ENCODE measurements around the gene ALX1.

ALX1 gene

GRCh38 chr12:85273381-85274314 lies 6.4 kb upstream of the ALX1 start:
- H3K9me3 ChIP-seq (ENCODE audit: control insufficient read depth, low read length) = no peaks in the 10 kb centered on the region
- no peak overlapping the region for H3K9ac ChIP-seq (ENCODE audit: low read length)
- no peak overlapping the region for H3K23ac ChIP-seq (ENCODE audit: low read length in 2 of 2)
- peak overlapping the region in 1 of 2 experiments; percentile 74 for H3K4me3 ChIP-seq (ENCODE audit: insufficient read depth in 1 of 2, low read depth in 1 of 2, low read length in 2 of 2)
- no peak overlapping the region for H4K8ac ChIP-seq (ENCODE audit: low read length)
- H4K91ac ChIP-seq (ENCODE audit: low read length) = no peak overlapping the region
- H2BK120ac ChIP-seq (ENCODE audit: low read depth, low read length) = no peak overlapping the region
- H3K27ac ChIP-seq (ENCODE audit: low read length, poor library complexity, severe bottlenecking) = no peak overlapping the region
- H3K4me1 ChIP-seq (ENCODE audit: control insufficient read depth, insufficient read depth, low read depth, low read length) = peaks cover 8% of the 10 kb centered on the region
- H2BK12ac ChIP-seq (ENCODE audit: low read length in 2 of 2) = no peak overlapping the region
- 5% methylated on average over 29 of the region's 37 CpGs for WGBS
- no peak overlapping the region for H2AK5ac ChIP-seq (ENCODE audit: low read length, severe bottlenecking)
- H2AFZ ChIP-seq (ENCODE audit: low read depth, low read length) = no peak overlapping the region
- H2BK15ac ChIP-seq (ENCODE audit: low read depth, poor library complexity, severe bottlenecking) = no peak overlapping the region
- no peaks in the 10 kb centered on the region for H3K79me1 ChIP-seq (replicated peaks; ENCODE audit: low read length, poor library complexity, severe bottlenecking)
- no peak overlapping the region for H3K14ac ChIP-seq (ENCODE audit: low read length in 2 of 2)
- no peak overlapping the region for H3K18ac ChIP-seq (ENCODE audit: low read depth in 1 of 2, low read length in 2 of 2)
- H3K36me3 ChIP-seq (ENCODE audit: control insufficient read depth in 1 of 2, insufficient read depth in 2 of 2, low read depth in 1 of 2, low read length in 2 of 2) = no peaks in the 10 kb centered on the region
- peak; percentile 12 for DNase-seq
- H3K27me3 ChIP-seq (ENCODE audit: control insufficient read depth in 1 of 2, insufficient read depth in 1 of 2, low read length in 2 of 2) = peaks cover 52 to 73% of the 10 kb centered on the region in 2 experiments
- H3K4me2 ChIP-seq (ENCODE audit: low read length, poor library complexity, severe bottlenecking) = peak overlapping the region; percentile 53
- no peak overlapping the region for H3K4ac ChIP-seq (ENCODE audit: low read depth in 1 of 2, low read length in 2 of 2)
- H2BK5ac ChIP-seq (ENCODE audit: low read depth, low read length, poor library complexity, severe bottlenecking) = no peak overlapping the region

- Histone ChIP-seq H3K4me2 (ENCODE audit: low read length, poor library complexity, severe bottlenecking) (no peak overlapping the region), H3K27me3 (ENCODE audit: control insufficient read depth in 1 of 2, insufficient read depth in 1 of 2, low read length in 2 of 2) (peaks cover 58 to 79% of the 10 kb centered on the region in 2 experiments), H3K23ac (ENCODE audit: low read length in 2 of 2) (no peak overlapping the region), H2BK15ac (ENCODE audit: low read depth, poor library complexity, severe bottlenecking) (no peak overlapping the region), H2BK120ac (ENCODE audit: low read depth, low read length) (no peak overlapping the region), H3K4me1 (ENCODE audit: control insufficient read depth, insufficient read depth, low read depth, low read length) (peaks cover 12% of the 10 kb centered on the region), H3K79me1 (replicated peaks; ENCODE audit: low read length, poor library complexity, severe bottlenecking) (no peaks in the 10 kb centered on the region), H3K9ac (ENCODE audit: low read length) (no peak overlapping the region), H4K8ac (ENCODE audit: low read length) (no peak overlapping the region), H3K4me3 (ENCODE audit: insufficient read depth in 1 of 2, low read depth in 1 of 2, low read length in 2 of 2) (peak overlapping the region in 1 of 2 experiments; percentile 74), H3K4ac (ENCODE audit: low read depth in 1 of 2, low read length in 2 of 2) (no peak overlapping the region), H2AFZ (ENCODE audit: low read depth, low read length) (no peak overlapping the region), H3K36me3 (ENCODE audit: control insufficient read depth in 1 of 2, insufficient read depth in 2 of 2, low read depth in 1 of 2, low read length in 2 of 2) (peaks cover 0 to 3% of the 10 kb centered on the region in 2 experiments), H2AK5ac (ENCODE audit: low read length, severe bottlenecking) (no peak overlapping the region), H2BK12ac (ENCODE audit: low read length in 2 of 2) (no peak overlapping the region), H2BK5ac (ENCODE audit: low read depth, low read length, poor library complexity, severe bottlenecking) (no peak overlapping the region), H3K18ac (ENCODE audit: low read depth in 1 of 2, low read length in 2 of 2) (no peak overlapping the region), H3K14ac (ENCODE audit: low read length in 2 of 2) (no peak overlapping the region), H4K91ac (ENCODE audit: low read length) (no peak overlapping the region), H3K9me3 (ENCODE audit: control insufficient read depth, low read length) (no peaks in the 10 kb centered on the region), H3K27ac (ENCODE audit: low read length, poor library complexity, severe bottlenecking) (no peak overlapping the region)
- peak; percentile 1 for DNase-seq
- WGBS = no CpG with 5 or more reads among the region's 8 CpGs
Measured at GRCh38 chr12:85274315-85274651, 5.7 kb upstream of the ALX1 start.

GRCh38 chr12:85275374-85275773 lies 4.6 kb upstream of the ALX1 start:
- no peak overlapping the region for H2BK15ac ChIP-seq (ENCODE audit: low read depth, poor library complexity, severe bottlenecking)
- H3K18ac ChIP-seq (ENCODE audit: low read depth in 1 of 2, low read length in 2 of 2) = no peak overlapping the region
- H2BK5ac ChIP-seq (ENCODE audit: low read depth, low read length, poor library complexity, severe bottlenecking) = no peak overlapping the region
- no peaks in the 10 kb centered on the region for H3K9me3 ChIP-seq (ENCODE audit: control insufficient read depth, low read length)
- no peak overlapping the region for H3K23ac ChIP-seq (ENCODE audit: low read length in 2 of 2)
- no peak overlapping the region for H3K9ac ChIP-seq (ENCODE audit: low read length)
- H3K27me3 ChIP-seq (ENCODE audit: control insufficient read depth in 1 of 2, insufficient read depth in 1 of 2, low read length in 2 of 2) = peaks cover 68 to 81% of the 10 kb centered on the region in 2 experiments
- H2AK5ac ChIP-seq (ENCODE audit: low read length, severe bottlenecking) = no peak overlapping the region
- no peak overlapping the region for H2AFZ ChIP-seq (ENCODE audit: low read depth, low read length)
- H3K4ac ChIP-seq (ENCODE audit: low read depth in 1 of 2, low read length in 2 of 2) = no peak overlapping the region
- H2BK12ac ChIP-seq (ENCODE audit: low read length in 2 of 2) = no peak overlapping the region
- H3K36me3 ChIP-seq (ENCODE audit: control insufficient read depth in 1 of 2, insufficient read depth in 2 of 2, low read depth in 1 of 2, low read length in 2 of 2) = peaks cover 0 to 3% of the 10 kb centered on the region in 2 experiments
- H3K4me1 ChIP-seq (ENCODE audit: control insufficient read depth, insufficient read depth, low read depth, low read length) = peaks cover 16% of the 10 kb centered on the region
- DNase-seq = no peak
- no peak overlapping the region for H3K4me3 ChIP-seq (ENCODE audit: insufficient read depth in 1 of 2, low read depth in 1 of 2, low read length in 2 of 2)
- H4K8ac ChIP-seq (ENCODE audit: low read length) = no peak overlapping the region
- H2BK120ac ChIP-seq (ENCODE audit: low read depth, low read length) = no peak overlapping the region
- no peak overlapping the region for H3K14ac ChIP-seq (ENCODE audit: low read length in 2 of 2)
- no peaks in the 10 kb centered on the region for H3K79me1 ChIP-seq (replicated peaks; ENCODE audit: low read length, poor library complexity, severe bottlenecking)
- no peak overlapping the region for H3K27ac ChIP-seq (ENCODE audit: low read length, poor library complexity, severe bottlenecking)
- 2% methylated on average over 2 of the region's 2 CpGs for WGBS
- H4K91ac ChIP-seq (ENCODE audit: low read length) = no peak overlapping the region
- no peak overlapping the region for H3K4me2 ChIP-seq (ENCODE audit: low read length, poor library complexity, severe bottlenecking)

- peaks cover 0 to 3% of the 10 kb centered on the region in 2 experiments for H3K36me3 ChIP-seq (ENCODE audit: control insufficient read depth in 1 of 2, insufficient read depth in 2 of 2, low read depth in 1 of 2, low read length in 2 of 2)
- no peak overlapping the region for H3K4me3 ChIP-seq (ENCODE audit: insufficient read depth in 1 of 2, low read depth in 1 of 2, low read length in 2 of 2)
- no CpG with 5 or more reads among the region's 3 CpGs for WGBS
- H4K91ac ChIP-seq (ENCODE audit: low read length) = no peak overlapping the region
- no peak overlapping the region for H2AFZ ChIP-seq (ENCODE audit: low read depth, low read length)
- no peak for DNase-seq
- H3K27ac ChIP-seq (ENCODE audit: low read length, poor library complexity, severe bottlenecking) = no peak overlapping the region
- no peak overlapping the region for H2BK15ac ChIP-seq (ENCODE audit: low read depth, poor library complexity, severe bottlenecking)
- no peak overlapping the region for H3K4ac ChIP-seq (ENCODE audit: low read depth in 1 of 2, low read length in 2 of 2)
- no peaks in the 10 kb centered on the region for H3K79me1 ChIP-seq (replicated peaks; ENCODE audit: low read length, poor library complexity, severe bottlenecking)
- H3K9me3 ChIP-seq (ENCODE audit: control insufficient read depth, low read length) = no peaks in the 10 kb centered on the region
- H4K8ac ChIP-seq (ENCODE audit: low read length) = no peak overlapping the region
- H2BK12ac ChIP-seq (ENCODE audit: low read length in 2 of 2) = no peak overlapping the region
- H3K27me3 ChIP-seq (ENCODE audit: control insufficient read depth in 1 of 2, insufficient read depth in 1 of 2, low read length in 2 of 2) = peaks cover 73 to 88% of the 10 kb centered on the region in 2 experiments
- H2AK5ac ChIP-seq (ENCODE audit: low read length, severe bottlenecking) = no peak overlapping the region
- H3K18ac ChIP-seq (ENCODE audit: low read depth in 1 of 2, low read length in 2 of 2) = no peak overlapping the region
- no peak overlapping the region for H3K9ac ChIP-seq (ENCODE audit: low read length)
- no peak overlapping the region for H2BK5ac ChIP-seq (ENCODE audit: low read depth, low read length, poor library complexity, severe bottlenecking)
- no peak overlapping the region for H3K4me2 ChIP-seq (ENCODE audit: low read length, poor library complexity, severe bottlenecking)
- H3K14ac ChIP-seq (ENCODE audit: low read length in 2 of 2) = no peak overlapping the region
- peaks cover 16% of the 10 kb centered on the region for H3K4me1 ChIP-seq (ENCODE audit: control insufficient read depth, insufficient read depth, low read depth, low read length)
- no peak overlapping the region for H3K23ac ChIP-seq (ENCODE audit: low read length in 2 of 2)
- H2BK120ac ChIP-seq (ENCODE audit: low read depth, low read length) = no peak overlapping the region
Measured at GRCh38 chr12:85277191-85277590, 2.8 kb upstream of the ALX1 start.
